ENCODE measurements around the gene PTPN3. TPM values are rescaled to one million over a fixed set of nuclear protein-coding genes. Genes with fewer than 3 reads are reported as not detected.

The PTPN3 gene
- total RNA-seq, 2 donors from 2014 or later, result 2.7 to 4.6 TPM

GRCh38 chr9:109499631-109500410 lies 1.7 kb upstream of the PTPN3 start:
- H3K4me3 ChIP-seq (ENCODE audit: low read length), result peak overlapping the region; percentile 71
- no peak overlapping the region for H3K27ac ChIP-seq (ENCODE audit: low read depth, low read length)
- Mint-ChIP-seq H3K9me3 (no peaks in the 10 kb centered on the region), H3K27ac (no peak overlapping the region), H3K4me1 (peaks cover 12% of the 10 kb centered on the region), H3K4me3 (peak overlapping the region; percentile 64), H3K36me3 (ENCODE audit: low read depth) (no peaks in the 10 kb centered on the region), H3K27me3 (ENCODE audit: insufficient read depth) (peaks cover 83% of the 10 kb centered on the region)
- no peak for TF ChIP-seq CTCF (conservative IDR thresholded peaks at IDR 0.05)
- peaks cover 83% of the 10 kb centered on the region for H3K27me3 ChIP-seq (ENCODE audit: control insufficient read depth, insufficient read depth, low read length, poor library complexity, severe bottlenecking)
- no peaks in the 10 kb centered on the region for H3K9me3 ChIP-seq (ENCODE audit: control insufficient read depth, low read length)
- no peaks in the 10 kb centered on the region for H3K36me3 ChIP-seq (ENCODE audit: control insufficient read depth, insufficient read depth, low read length)
- 6 to 12% methylated on average over 19 to 56 of the region's 56 CpGs for WGBS, 2 experiments (ENCODE audit: insufficient coverage in 1 of 2, insufficient read length in 1 of 2)
- DNase-seq, result peak; percentile 77
- H3K4me1 ChIP-seq (ENCODE audit: control insufficient read depth, insufficient read depth, low read length), result no peaks in the 10 kb centered on the region
- H3K9ac ChIP-seq (ENCODE audit: extremely low read depth, low read length, poor library complexity, severe bottlenecking), result no peak overlapping the region

DNA sequence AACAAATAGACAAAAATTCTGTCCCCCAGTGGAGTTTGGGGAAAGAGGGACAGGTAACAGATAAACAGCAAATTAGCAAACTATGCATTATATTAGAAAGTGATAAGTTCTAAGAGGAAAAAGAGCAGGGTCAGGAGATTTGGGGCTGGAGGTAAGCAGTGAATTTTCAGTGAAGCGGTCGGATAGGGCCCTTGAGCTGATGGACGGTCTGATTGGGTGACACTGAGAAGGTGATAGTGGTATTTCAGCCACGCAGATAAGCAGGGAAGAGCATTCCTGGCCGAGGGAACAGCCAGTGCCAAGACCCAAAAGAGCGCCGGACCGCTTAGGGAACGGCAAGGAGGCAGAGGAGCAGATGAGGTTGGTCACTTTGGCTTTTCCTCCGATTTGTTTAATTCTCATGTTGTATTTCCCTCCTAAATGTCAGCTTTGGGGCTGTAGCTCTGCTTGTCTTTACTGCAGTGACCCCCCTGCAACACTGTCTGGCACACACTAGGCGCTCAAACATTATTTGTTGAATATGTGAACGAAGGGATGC lies 1.1 kb upstream of the PTPN3 start:
- H3K36me3 Mint-ChIP-seq (ENCODE audit: low read depth), result no peaks in the 10 kb centered on the region
- Histone ChIP-seq H3K9me3 (ENCODE audit: control insufficient read depth, low read length) (no peaks in the 10 kb centered on the region), H3K27ac (ENCODE audit: low read depth, low read length) (no peak overlapping the region), H3K4me3 (ENCODE audit: low read length) (peak overlapping the region; percentile 71), H3K27me3 (ENCODE audit: control insufficient read depth, insufficient read depth, low read length, poor library complexity, severe bottlenecking) (peaks cover 90% of the 10 kb centered on the region), H3K36me3 (ENCODE audit: control insufficient read depth, insufficient read depth, low read length) (no peaks in the 10 kb centered on the region), H3K9ac (ENCODE audit: extremely low read depth, low read length, poor library complexity, severe bottlenecking) (no peak overlapping the region), H3K4me1 (ENCODE audit: control insufficient read depth, insufficient read depth, low read length) (no peaks in the 10 kb centered on the region)
- peaks cover 88% of the 10 kb centered on the region for H3K27me3 Mint-ChIP-seq (ENCODE audit: insufficient read depth)
- peak overlapping the region; percentile 64 for H3K4me3 Mint-ChIP-seq
- H3K27ac Mint-ChIP-seq, result no peak overlapping the region
- 24 to 28% methylated on average over 8 to 12 of the region's 12 CpGs for WGBS, 2 experiments (ENCODE audit: insufficient coverage in 1 of 2, insufficient read length in 1 of 2)
- no peak for TF ChIP-seq CTCF (conservative IDR thresholded peaks at IDR 0.05)
- peaks cover 10% of the 10 kb centered on the region for H3K4me1 Mint-ChIP-seq
- no peaks in the 10 kb centered on the region for H3K9me3 Mint-ChIP-seq
- DNase-seq, result no peak

DNA sequence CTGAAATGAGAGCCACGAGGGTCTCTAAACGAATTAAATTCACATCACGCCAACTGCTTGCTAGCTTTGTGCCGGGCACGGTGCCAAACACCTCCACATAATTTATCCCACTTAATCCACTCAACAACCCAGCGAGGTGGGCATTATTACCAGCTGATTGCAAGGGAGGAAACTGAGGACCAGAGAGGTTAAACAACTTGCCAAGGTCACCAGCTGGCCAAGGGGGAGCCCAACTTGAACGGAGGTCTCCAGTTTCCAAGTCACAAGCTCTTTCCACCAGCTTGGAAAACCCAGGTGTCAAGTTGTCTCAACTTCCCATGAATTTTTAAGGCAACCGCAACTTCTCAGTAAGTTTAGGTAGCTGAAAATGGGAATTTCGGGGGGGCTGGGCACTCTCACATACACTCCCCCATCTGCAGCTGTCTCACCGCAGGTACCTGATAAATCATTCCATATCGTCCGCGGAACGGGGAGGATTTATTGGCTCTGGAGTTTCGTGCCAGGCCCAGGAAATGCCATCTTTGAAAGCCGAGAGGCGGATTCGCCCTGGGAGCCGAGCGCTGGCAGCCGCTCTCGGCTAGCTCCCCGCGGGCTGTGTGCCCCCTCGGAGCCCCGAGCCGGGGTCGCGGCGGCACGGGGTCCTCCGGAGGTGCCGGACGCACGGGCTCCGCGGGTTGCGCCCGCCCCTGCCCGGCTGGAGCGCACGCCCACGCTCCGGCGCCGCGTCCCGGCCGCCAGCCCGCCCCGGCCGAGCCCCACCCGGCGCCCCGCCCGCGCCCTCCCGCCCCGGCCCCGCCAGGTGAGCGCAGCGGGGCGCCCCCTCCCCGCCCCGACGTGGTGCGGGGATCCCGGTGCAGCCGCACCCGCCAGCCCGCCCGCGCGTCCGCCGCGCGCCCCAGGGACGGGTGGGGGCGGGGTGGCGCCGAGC lies 617 bp downstream of the PTPN3 start:
- 5 to 7% methylated on average over 19 to 82 of the region's 82 CpGs for WGBS, 2 experiments (ENCODE audit: insufficient coverage in 1 of 2, insufficient read length in 1 of 2)
- H3K9me3 Mint-ChIP-seq, result no peaks in the 10 kb centered on the region
- Histone ChIP-seq H3K36me3 (ENCODE audit: control insufficient read depth, insufficient read depth, low read length) (no peaks in the 10 kb centered on the region), H3K4me1 (ENCODE audit: control insufficient read depth, insufficient read depth, low read length) (peaks cover 4% of the 10 kb centered on the region), H3K27ac (ENCODE audit: low read depth, low read length) (no peak overlapping the region), H3K9ac (ENCODE audit: extremely low read depth, low read length, poor library complexity, severe bottlenecking) (no peak overlapping the region), H3K4me3 (ENCODE audit: low read length) (peak overlapping the region; percentile 75), H3K9me3 (ENCODE audit: control insufficient read depth, low read length) (no peaks in the 10 kb centered on the region), H3K27me3 (ENCODE audit: control insufficient read depth, insufficient read depth, low read length, poor library complexity, severe bottlenecking) (peaks cover 79% of the 10 kb centered on the region)
- no peak for TF ChIP-seq CTCF (conservative IDR thresholded peaks at IDR 0.05)
- peak; percentile 67 for DNase-seq
- H3K36me3 Mint-ChIP-seq (ENCODE audit: low read depth), result no peaks in the 10 kb centered on the region
- H3K27ac Mint-ChIP-seq, result no peak overlapping the region
- peak overlapping the region; percentile 60 for H3K4me3 Mint-ChIP-seq
- H3K4me1 Mint-ChIP-seq, result peaks cover 5% of the 10 kb centered on the region
- peaks cover 78% of the 10 kb centered on the region for H3K27me3 Mint-ChIP-seq (ENCODE audit: insufficient read depth)

Data from endodermal cell (in vitro differentiated cells).